Endothelial cell of umbilical vein (primary cell): ENCODE results near the gene METTL13. TPM values are rescaled to one million over a fixed set of nuclear protein-coding genes. Genes with fewer than 3 reads are reported as not detected.

Experiments
- BruUV-seq: library from RNA; stranded (reverse); fragments of 400-500 nt; replicated peaks from 2 replicates; lab custom pipeline; 2021; lab: Mats Ljungman, UMichigan
- CTCF ChIA-PET: fragments of 300-600, 350-600 bp; sonication (Branson Sonifier 250); formaldehyde crosslinking; loops from one replicate; lab custom pipeline; 2021; ENCODE audit warnings: antibody characterized with exemption, inconsistent platforms; lab: Charles Lee
- POLR2A ChIA-PET: fragments of 300-600, 350-600 bp; sonication (Branson Sonifier 250); formaldehyde crosslinking; loops from one replicate; lab custom pipeline; 2021; ENCODE audit warnings: antibody characterized with exemption, inconsistent platforms; lab: Charles Lee
- DNase-seq: peaks from one replicate; pipeline ENCODE4 v3.0.0-alpha.2; 2011; ENCODE audit warnings: low read depth, low spot score
- FAIRE-seq: peaks from 2 replicates; lab custom pipeline; 2011; peaks lifted over from hg19 to GRCh38; lab: Jason Lieb, UNC
- H2AFZ ChIP-seq: 2 replicates; pipeline ENCODE4 v1.6.0; 2012; ENCODE audit warnings: low read depth, low read length, control low read depth, inconsistent platforms
- H3K27ac ChIP-seq: 2 replicates; pipeline ENCODE4 v1.5.1; 2011; ENCODE audit warnings: low read depth, mild to moderate bottlenecking, control low read depth, low read length, moderate library complexity; ENCODE audit not compliant: insufficient read depth
- H3K27me3 ChIP-seq, 2 experiments: 2 replicates each; pipeline versions ENCODE4 v1.6.0 to v1.6.1; 2011; ENCODE audit warnings: low read length in 2 of 2, mixed read lengths in 1 of 2; ENCODE audit not compliant: control insufficient read depth in 2 of 2, insufficient read depth in 2 of 2
- H3K36me3 ChIP-seq, 2 experiments: 2 replicates in 1 of 2; 3 replicates in 1 of 2; pipeline ENCODE4 v1.5.1; 2011; ENCODE audit warnings: low read length in 2 of 2, mild to moderate bottlenecking in 1 of 2, moderate library complexity in 1 of 2; ENCODE audit not compliant: control insufficient read depth in 2 of 2, insufficient read depth in 2 of 2; ENCODE audit errors: extremely low read depth in 1 of 2
- H3K4me1 ChIP-seq: 3 replicates; pipeline ENCODE4 v1.5.1; 2011; ENCODE audit warnings: mild to moderate bottlenecking, low read length; ENCODE audit not compliant: control insufficient read depth, insufficient read depth; ENCODE audit errors: extremely low read depth
- H3K4me2 ChIP-seq: 2 replicates; pipeline ENCODE4 v1.6.1; 2011; ENCODE audit warnings: low read length, control low read depth, mixed read lengths; ENCODE audit not compliant: insufficient read depth
- H3K4me3 ChIP-seq, 3 experiments: fragments of 200-600 bp in 1 of 3; sonication (generic), shearing (Covaris generic) in 1 of 3; replicated peaks in 1 of 3; 2 replicates each; pipeline ENCODE4 v1.5.1; 2011 to 2016; ENCODE audit warnings: control low read depth in 3 of 3, low read length in 3 of 3, mild to moderate bottlenecking in 2 of 3, inconsistent platforms in 1 of 3, low read depth in 1 of 3, moderate library complexity in 1 of 3; ENCODE audit not compliant: insufficient read depth in 1 of 3
- H3K79me2 ChIP-seq: 2 replicates; pipeline ENCODE4 v1.6.0; 2012; ENCODE audit warnings: low read length, inconsistent platforms; ENCODE audit not compliant: control insufficient read depth, insufficient read depth
- H3K9ac ChIP-seq: replicated peaks from 2 replicates; pipeline ENCODE3; 2011; ENCODE audit warnings: low read length, control low read depth; ENCODE audit not compliant: insufficient read depth; ENCODE audit errors: extremely low read depth
- H3K9me1 ChIP-seq: replicated peaks from 3 replicates; pipeline ENCODE4 v1.6.0; 2011; ENCODE audit warnings: mild to moderate bottlenecking, low read length; ENCODE audit not compliant: control insufficient read depth, insufficient read depth; ENCODE audit errors: extremely low read depth
- H3K9me3 ChIP-seq: replicated peaks from 2 replicates; pipeline ENCODE4 v1.5.1; 2012; ENCODE audit warnings: low read length, inconsistent platforms; ENCODE audit not compliant: control insufficient read depth, insufficient read depth
- H4K20me1 ChIP-seq: replicated peaks from 2 replicates; pipeline ENCODE3; 2011; ENCODE audit warnings: mild to moderate bottlenecking, low read length; ENCODE audit not compliant: control insufficient read depth, insufficient read depth; ENCODE audit errors: extremely low read depth
- CTCF ChIP-seq, 2 donors: IDR thresholded peaks; 1 replicate in 1 of 2; 2 replicates in 1 of 2; pipeline ENCODE4 v1.5.1; 2011; ENCODE audit warnings: low read length in 2 of 2, mild to moderate bottlenecking in 2 of 2, moderate library complexity in 2 of 2, control low read depth in 1 of 2, inconsistent platforms in 1 of 2, low read depth in 1 of 2; ENCODE audit not compliant: insufficient read depth in 1 of 2; ENCODE audit errors: extremely low read depth in 1 of 2
- EZH2 ChIP-seq: IDR thresholded peaks from 2 replicates; pipeline ENCODE4 v1.6.1; 2012; ENCODE audit warnings: borderline replicate concordance, low read depth, mild to moderate bottlenecking, moderate library complexity, low read length, inconsistent platforms; ENCODE audit not compliant: severe bottlenecking
- FOS ChIP-seq: IDR thresholded peaks from 2 replicates; pipeline ENCODE4 v1.6.1; 2011; ENCODE audit warnings: mild to moderate bottlenecking, low read length, moderate library complexity, borderline replicate concordance; ENCODE audit not compliant: insufficient read depth
- GATA2 ChIP-seq: IDR thresholded peaks from 2 replicates; pipeline ENCODE4 v1.7.0; 2011; ENCODE audit warnings: low read depth, mild to moderate bottlenecking, moderate library complexity, mixed read lengths, low read length; ENCODE audit not compliant: insufficient read length, insufficient read depth
- MYC ChIP-seq: IDR thresholded peaks from one replicate; pipeline ENCODE4 v1.6.1; 2011; ENCODE audit warnings: mild to moderate bottlenecking, low read depth, low read length
- POLR2A ChIP-seq: IDR thresholded peaks from 2 replicates; pipeline ENCODE4 v1.6.1; 2012; ENCODE audit warnings: low read depth, mild to moderate bottlenecking, control low read depth, low read length
- POLR2AphosphoS5 ChIP-seq: IDR thresholded peaks from 2 replicates; pipeline ENCODE4 v1.6.1; 2012; ENCODE audit warnings: low read depth, mild to moderate bottlenecking, control low read depth, low read length, moderate library complexity; ENCODE audit not compliant: insufficient read depth
- dilution Hi-C: fragments of 300-500 bp; cut with MboI; formaldehyde crosslinking; loops from one replicate; pipeline ENCODE4 v1.15.0; 2019; ENCODE audit warnings: low sequenced_read_pairs; ENCODE audit not compliant: extremely low pct_ligation_motif_present
- intact Hi-C: fragments of 100-400 bp; cut with micrococcal nuclease; formaldehyde crosslinking; loops from one replicate; pipeline ENCODE4 v1.10.0; 2022
- polyA plus RNA-seq, 4 experiments: library from polyadenylated mRNA; depleted of rRNA in 3 of 4; stranded (reverse) in 3 of 4; unstranded in 1 of 4; fragments of >200 nt; gene quantifications; 2 replicates each; pipeline versions ENCODE4 v1.2.1 to v1.2.3, GENCODE V29; 2011 to 2012; ENCODE audit warnings: missing spikeins in 1 of 4
- total RNA-seq: library from RNA; stranded (reverse); gene quantifications from 2 replicates; pipeline ENCODE4 v1.2.3, GENCODE V29; 2021

The METTL13 gene
- total and polyA plus RNA-seq, 2 donors (not counting 3 experiments of a cell fraction or from before 2014, with no cell fraction given), result 21.2 to 26.5 TPM

DNA sequence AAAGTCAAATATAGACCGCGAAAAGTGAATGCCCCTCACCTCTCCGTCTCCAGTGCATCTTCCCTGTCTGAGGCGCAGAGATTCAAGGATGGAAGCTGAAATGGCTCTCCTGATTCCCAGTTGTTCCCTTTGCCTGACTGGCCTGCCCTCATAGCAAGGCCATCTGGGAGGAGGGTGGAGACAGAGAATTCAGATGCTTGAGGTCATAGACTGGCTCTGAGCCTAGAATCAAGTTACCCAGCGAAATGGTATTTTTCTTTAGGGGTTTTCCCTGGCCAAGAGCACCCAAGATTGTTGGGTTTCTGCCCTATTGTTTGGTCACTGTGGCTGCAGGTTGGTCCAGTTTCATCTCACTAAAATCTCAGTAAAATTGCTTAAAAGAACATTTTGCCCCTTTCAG lies 7.2 kb downstream of the METTL13 start:
- Histone ChIP-seq H2AFZ (no peak overlapping the region), H3K79me2 (peaks cover 16% of the 10 kb centered on the region), H3K9me1 (no peaks in the 10 kb centered on the region), H3K4me2 (no peak overlapping the region), H3K36me3 (peaks cover 27 to 33% of the 10 kb centered on the region in 2 experiments), H4K20me1 (no peaks in the 10 kb centered on the region), H3K4me3 (no peak overlapping the region), H3K27ac (no peak overlapping the region), H3K27me3 (no peaks in the 10 kb centered on the region), H3K9me3 (no peaks in the 10 kb centered on the region), H3K9ac (no peak overlapping the region), H3K4me1 (peaks cover 1% of the 10 kb centered on the region)
- ChIA-PET POLR2A (no interaction called here), CTCF (no interaction called here)
- FAIRE-seq (no peak), DNase-seq (no peak)
- dilution Hi-C loops, result loop anchor here (25.0 kb wide), 1 partner anchor 199 kb away; no protein-coding TSS in a partner anchor
- TF ChIP-seq POLR2A, result no peak
- TF ChIP-seq GATA2, result no peak
- no peak for TF ChIP-seq EZH2
- no peak for TF ChIP-seq CTCF (IDR thresholded peaks at IDR 0.05; ENCODE audit: extremely low read depth in 1 of 2, insufficient read depth in 1 of 2, low read depth in 1 of 2, low read length in 2 of 2)
- TF ChIP-seq FOS, result no peak
- no peak for TF ChIP-seq POLR2AphosphoS5
- TF ChIP-seq MYC, result no peak
- no TSS peak for BruUV-seq
- intact Hi-C loops, result no loop called here
